B cell (primary cell): Measurements from ENCODE around the gene CD59. TPM values are rescaled to one million over a fixed set of nuclear protein-coding genes. Genes with fewer than 3 reads are reported as not detected.
A peak's percentile ranks its signal among the peaks of the same experiment; 100 is the strongest.

Experiments used
- ATAC-seq: fragments of 200-7000 bp; cut with Tn5 transposase; one replicate; pipeline ENCODE4 v1.10.0; 2021; ENCODE audit warnings: low read depth, mild to moderate bottlenecking, moderate number of reproducible peaks, moderate library complexity
- CTCF ChIA-PET: fragments of 350-600 bp; sonication (Branson Sonifier 250); formaldehyde crosslinking; loops from one replicate; lab custom pipeline; 2021; ENCODE audit warnings: antibody characterized with exemption, inconsistent platforms; lab: Charles Lee
- POLR2A ChIA-PET: fragments of 350-600 bp; sonication (Branson Sonifier 250); formaldehyde crosslinking; loops from one replicate; lab custom pipeline; 2021; ENCODE audit warnings: antibody characterized with exemption; lab: Charles Lee
- DNase-seq: peaks from one replicate; pipeline ENCODE4 v3.0.0; 2013
- H2AFZ ChIP-seq: 2 replicates; pipeline ENCODE4 v1.6.1; 2012; ENCODE audit warnings: mild to moderate bottlenecking, low read depth, low read length; ENCODE audit not compliant: insufficient read depth, poor library complexity, severe bottlenecking
- H3K27ac ChIP-seq, 2 donors: 1 replicate in 1 of 2; 2 replicates in 1 of 2; pipeline ENCODE4 v1.5.1; 2012 to 2013; ENCODE audit warnings: low read length in 2 of 2, mild to moderate bottlenecking in 2 of 2, moderate library complexity in 1 of 2
- H3K27me3 ChIP-seq, 4 experiments: fragments of 200-600 bp in 1 of 4; sonication (generic) in 1 of 4; replicated peaks in 1 of 4; 1 replicate in 2 of 4; 2 replicates in 2 of 4; pipeline versions ENCODE4 v1.6.1 to v1.7.0; 2013 to 2016; ENCODE audit warnings: low read length in 3 of 4, mild to moderate bottlenecking in 2 of 4, mixed read lengths in 1 of 4, moderate library complexity in 1 of 4; ENCODE audit not compliant: insufficient read depth in 4 of 4, control insufficient read depth in 3 of 4; ENCODE audit errors: control extremely low read depth in 1 of 4
- H3K36me3 ChIP-seq, 2 experiments: replicated peaks in 1 of 2; 1 replicate in 1 of 2; 2 replicates in 1 of 2; pipeline versions ENCODE4 v1.6.1 to v1.7.1; 2013; ENCODE audit warnings: low read length in 1 of 2; ENCODE audit not compliant: insufficient read depth in 2 of 2, control insufficient read depth in 1 of 2; ENCODE audit errors: control extremely low read depth in 1 of 2, extremely low read depth in 1 of 2
- H3K4me1 ChIP-seq, 2 donors: fragments of 200-600 bp in 1 of 2; sonication (generic) in 1 of 2; 1 replicate in 1 of 2; 2 replicates in 1 of 2; pipeline versions ENCODE4 v1.5.1 to v1.6.1; 2013 to 2017; ENCODE audit warnings: low read length in 2 of 2; ENCODE audit not compliant: control insufficient read depth in 2 of 2, insufficient read depth in 2 of 2
- H3K4me2 ChIP-seq: replicated peaks from 2 replicates; pipeline ENCODE3; 2012; ENCODE audit warnings: mild to moderate bottlenecking, low read depth, low read length; ENCODE audit not compliant: poor library complexity, severe bottlenecking
- H3K4me3 ChIP-seq, 5 experiments: fragments of 200-600 bp in 1 of 5; sonication (generic) in 1 of 5; 1 replicate in 3 of 5; 2 replicates in 2 of 5; pipeline versions ENCODE4 v1.5.1 to v1.7.0; 2011 to 2016; ENCODE audit warnings: low read length in 4 of 5, mild to moderate bottlenecking in 4 of 5, low read depth in 2 of 5, control low read depth in 1 of 5, moderate library complexity in 1 of 5; ENCODE audit not compliant: insufficient read depth in 1 of 5; ENCODE audit errors: control extremely low read depth in 1 of 5, extremely low read depth in 1 of 5
- H3K79me2 ChIP-seq: fragments of 200-600 bp; sonication (generic); one replicate; pipeline ENCODE4 v1.6.0; 2016; ENCODE audit warnings: low read length; ENCODE audit not compliant: control insufficient read depth, insufficient read depth
- H3K9ac ChIP-seq: fragments of 200-600 bp; sonication (generic); 2 replicates; pipeline ENCODE4 v1.6.1; 2017; ENCODE audit warnings: mild to moderate bottlenecking, low read length, moderate library complexity
- H3K9me3 ChIP-seq, 3 donors: one replicate each; pipeline versions ENCODE4 v1.6.1 to v1.7.1; 2013; ENCODE audit warnings: low read length in 2 of 3; ENCODE audit not compliant: control insufficient read depth in 2 of 3, insufficient read depth in 1 of 3; ENCODE audit errors: control extremely low read depth in 1 of 3
- H4K20me1 ChIP-seq: 2 replicates; pipeline ENCODE4 v1.6.0; 2012; ENCODE audit warnings: mild to moderate bottlenecking, low read length; ENCODE audit not compliant: insufficient read depth, control insufficient read depth, poor library complexity, severe bottlenecking
- H3K27ac Mint-ChIP-seq: one replicate; pipeline ENCODE4 v1.8.0; 2021; ENCODE audit warnings: mixed read lengths
- H3K27me3 Mint-ChIP-seq: one replicate; pipeline ENCODE4 v1.8.0; 2021; ENCODE audit warnings: mixed read lengths
- H3K4me1 Mint-ChIP-seq: one replicate; pipeline ENCODE4 v1.8.0; 2021; ENCODE audit warnings: mixed read lengths
- H3K4me3 Mint-ChIP-seq: one replicate; pipeline ENCODE4 v1.8.0; 2021; ENCODE audit warnings: mixed read lengths
- H3K9me3 Mint-ChIP-seq: one replicate; pipeline ENCODE4 v1.8.0; 2022; ENCODE audit warnings: mixed read lengths; ENCODE audit not compliant: insufficient read depth
- CTCF ChIP-seq: fragments of 200-600 bp; IDR thresholded peaks from one replicate; pipeline ENCODE4 v1.8.0; 2022; ENCODE audit warnings: antibody characterized with exemption, mild to moderate bottlenecking
- EZH2 ChIP-seq: IDR thresholded peaks from 2 replicates; pipeline ENCODE4 v1.6.1; 2012; ENCODE audit warnings: borderline replicate concordance, low read depth, mild to moderate bottlenecking, moderate library complexity, low read length; ENCODE audit not compliant: insufficient read depth, poor library complexity, severe bottlenecking
- WGBS: methylation state at CpG from one replicate; pipeline ENCODE4 v1.1.5; 2013; ENCODE audit warnings: missing lambda C conversion rate; ENCODE audit not compliant: insufficient coverage; 5-methylcytosine and 5-hydroxymethylcytosine counted together
- intact Hi-C: fragments of 100-400 bp; cut with micrococcal nuclease; formaldehyde crosslinking; loops from one replicate; pipeline ENCODE4 v1.10.0; 2022
- polyA plus RNA-seq: library from polyadenylated mRNA; depleted of rRNA; stranded (reverse); fragments of >200 nt; gene quantifications from 2 replicates; pipeline ENCODE4 v1.2.3, GENCODE V29; 2012
- total RNA-seq, 2 donors: library from RNA; stranded (reverse); fragments of 120-200 nt in 1 of 2; gene quantifications; 1 replicate in 1 of 2; 2 replicates in 1 of 2; pipeline versions ENCODE4 v1.2.3 to v1.2.4, GENCODE V29; 2013 to 2022

CD59 gene
- total and polyA plus RNA-seq, 2 donors (not counting 1 experiment from before 2014, with no cell fraction given) = 10.9 to 41.3 TPM

GRCh38 chr11:33689085-33689484, 47.1 kb downstream of the CD59 start:
- H3K9ac ChIP-seq = no peak overlapping the region
- H3K36me3 ChIP-seq = no peaks in the 10 kb centered on the region
- DNase-seq (no peak), ATAC-seq (no peak)
- TF ChIP-seq EZH2 (no peak), CTCF (no peak)
- H3K9me3 ChIP-seq = peaks cover 0 to 5% (median 3%) of the 10 kb centered on the region in 3 donors
- CTCF ChIA-PET = interaction anchor here (0.5 to 1.3 kb wide), 4 partner anchors 32 to 492 kb away, joined by 3 to 4 read pairs (median 4); no protein-coding TSS in a partner anchor
- Mint-ChIP-seq H3K9me3 (peaks cover 4% of the 10 kb centered on the region), H3K27me3 (peaks cover 26% of the 10 kb centered on the region), H3K4me1 (no peaks in the 10 kb centered on the region), H3K27ac (no peak overlapping the region), H3K4me3 (no peak overlapping the region)
- intact Hi-C loops = loop anchor here (5.0 kb wide), 1 partner anchor 327 kb away; no protein-coding TSS in a partner anchor
- no peaks in the 10 kb centered on the region for H3K79me2 ChIP-seq
- POLR2A ChIA-PET = no interaction called here
- H3K27me3 ChIP-seq = peaks cover 0 to 11% (median 0%) of the 10 kb centered on the region in 4 experiments
- no peak overlapping the region for H3K4me3 ChIP-seq
- H3K27ac ChIP-seq = no peak overlapping the region
- no peaks in the 10 kb centered on the region for H3K4me1 ChIP-seq
- WGBS = no CpG with 5 or more reads among the region's 4 CpGs
- no peaks in the 10 kb centered on the region for H4K20me1 ChIP-seq
- no peak overlapping the region for H3K4me2 ChIP-seq
- no peak overlapping the region for H2AFZ ChIP-seq

- ATAC-seq (no peak), DNase-seq (no peak)
- H3K9me3 ChIP-seq = peaks cover 0 to 5% (median 3%) of the 10 kb centered on the region in 3 donors
- H4K20me1 ChIP-seq = no peaks in the 10 kb centered on the region
- H3K4me3 ChIP-seq = no peak overlapping the region
- no peak overlapping the region for H3K9ac ChIP-seq
- no peaks in the 10 kb centered on the region for H3K36me3 ChIP-seq
- no peak overlapping the region for H2AFZ ChIP-seq
- Mint-ChIP-seq H3K4me1 (no peaks in the 10 kb centered on the region), H3K27me3 (peaks cover 32% of the 10 kb centered on the region), H3K9me3 (peaks cover 4% of the 10 kb centered on the region), H3K27ac (no peak overlapping the region), H3K4me3 (no peak overlapping the region)
- H3K27ac ChIP-seq = no peak overlapping the region
- H3K4me2 ChIP-seq = no peak overlapping the region
- H3K4me1 ChIP-seq = no peaks in the 10 kb centered on the region
- POLR2A ChIA-PET = no interaction called here
- intact Hi-C loops = loop anchor here (5.0 kb wide), 1 partner anchor 326 kb away; no protein-coding TSS in a partner anchor
- H3K79me2 ChIP-seq = no peaks in the 10 kb centered on the region
- peak; percentile 15 for TF ChIP-seq CTCF
- no peak for TF ChIP-seq EZH2
- peaks cover 0 to 11% (median 0%) of the 10 kb centered on the region in 4 experiments for H3K27me3 ChIP-seq
- WGBS = no CpG with 5 or more reads among the region's 2 CpGs
- CTCF ChIA-PET = interaction anchor here (1.3 to 1.6 kb wide), 2 partner anchors 29 to 55 kb away, joined by 3 to 4 read pairs; no protein-coding TSS in a partner anchor
Measured at GRCh38 chr11:33687733-33688479, 48.3 kb downstream of the CD59 start.
